ENCODE measurements around the gene ZFP36L1. TPM values are rescaled to one million over a fixed set of nuclear protein-coding genes. Genes with fewer than 3 reads are reported as not detected.

Gene ZFP36L1
- total and polyA plus RNA-seq, 8 donors = 44.4 to 655 (median 131) TPM

- DNase-seq = peak; percentile 26 to 78
- Histone ChIP-seq H3K27ac (peak overlapping the region; percentile 67 to 100 (median 100)), H3K36me3 (peaks cover 29 to 49% (median 38%) of the 10 kb centered on the region in 4 donors), H3K9me3 (no peaks in the 10 kb centered on the region), H3K27me3 (no peaks in the 10 kb centered on the region), H3K4me3 (peak overlapping the region in 1 of 4 donors; percentile 92), H3K4me1 (peaks cover 47 to 82% (median 76%) of the 10 kb centered on the region in 4 donors)
- intact Hi-C loops (cut with DNase I; ENCODE audit: low total_unique reads) = no loop called here
- 54 to 73% (median 61%) methylated on average over 6 of the region's 6 CpGs for WGBS, 5 donors
- TF ChIP-seq POLR2A (IDR thresholded peaks at IDR 0.05) (peak in 1 of 4 donors; percentile 6), EP300 (IDR thresholded peaks at IDR 0.05) (no peak), POLR2AphosphoS5 (IDR thresholded peaks at IDR 0.05) (peak in 2 of 3 donors; percentile 43 to 73), CTCF (IDR thresholded peaks at IDR 0.05) (no peak)
Measured at GRCh38 chr14:68786491-68787091, 6.3 kb downstream of the ZFP36L1 start.

DNA sequence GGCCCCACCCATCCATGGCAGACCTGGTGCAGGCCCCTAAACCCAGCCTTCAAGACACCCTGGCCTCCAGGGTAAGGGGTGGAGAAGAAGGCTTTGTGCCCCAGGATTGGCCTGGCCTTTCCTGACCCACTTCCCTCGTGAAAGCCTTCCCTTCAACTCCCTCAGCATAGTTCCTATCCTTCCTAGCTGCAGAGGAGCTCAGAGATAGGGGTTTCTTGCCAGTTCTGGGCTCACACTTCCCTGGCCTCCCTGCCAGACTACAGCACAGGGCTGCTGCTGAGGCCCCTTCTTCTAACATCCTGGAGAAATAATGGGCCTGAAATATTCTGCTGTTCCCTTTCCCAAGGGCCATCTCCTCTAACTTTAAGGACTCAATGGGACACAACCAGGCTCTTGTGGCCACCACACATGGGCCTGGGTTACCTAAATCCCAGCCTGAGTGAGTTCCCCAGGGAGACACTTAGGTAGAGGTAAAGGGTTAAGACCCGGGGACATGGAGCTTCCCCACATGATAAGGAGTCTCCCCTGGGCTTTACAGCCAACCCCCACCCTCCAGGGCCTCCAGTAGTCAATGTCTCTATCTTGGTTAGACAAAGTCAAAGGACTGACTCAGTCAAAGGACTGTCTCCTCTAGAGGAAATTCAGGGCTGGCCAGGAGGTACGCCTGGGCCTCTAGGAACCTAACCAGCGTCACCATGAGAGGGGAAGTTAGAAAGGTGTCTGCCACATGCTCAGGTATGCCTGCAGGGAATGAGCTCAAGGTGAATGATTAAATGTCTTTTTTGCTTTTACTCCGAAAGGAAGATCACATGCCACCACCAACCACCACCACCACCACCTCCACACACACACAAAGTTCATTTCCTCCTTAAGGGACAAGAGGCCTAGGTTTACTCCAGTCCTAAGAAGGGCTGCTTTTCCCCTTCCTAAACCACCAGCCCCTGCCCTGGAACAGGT, 7.1 kb downstream of the ZFP36L1 start:
- Histone ChIP-seq H3K27me3 (no peaks in the 10 kb centered on the region), H3K4me3 (no peak overlapping the region), H3K4me1 (peaks cover 55 to 90% (median 84%) of the 10 kb centered on the region in 4 donors), H3K36me3 (peaks cover 22 to 41% (median 37%) of the 10 kb centered on the region in 4 donors), H3K27ac (peak overlapping the region; percentile 67 to 100 (median 100)), H3K9me3 (no peaks in the 10 kb centered on the region)
- 50 to 60% (median 53%) methylated on average over 4 to 5 of the region's 5 CpGs for WGBS, 5 donors
- DNase-seq = peak; percentile 33 to 73
- TF ChIP-seq CTCF (IDR thresholded peaks at IDR 0.05) (no peak), POLR2AphosphoS5 (IDR thresholded peaks at IDR 0.05) (peak in 1 of 3 donors; percentile 46), EP300 (IDR thresholded peaks at IDR 0.05) (no peak), POLR2A (IDR thresholded peaks at IDR 0.05) (no peak)
- intact Hi-C loops (cut with DNase I; ENCODE audit: low total_unique reads) = no loop called here

DNA sequence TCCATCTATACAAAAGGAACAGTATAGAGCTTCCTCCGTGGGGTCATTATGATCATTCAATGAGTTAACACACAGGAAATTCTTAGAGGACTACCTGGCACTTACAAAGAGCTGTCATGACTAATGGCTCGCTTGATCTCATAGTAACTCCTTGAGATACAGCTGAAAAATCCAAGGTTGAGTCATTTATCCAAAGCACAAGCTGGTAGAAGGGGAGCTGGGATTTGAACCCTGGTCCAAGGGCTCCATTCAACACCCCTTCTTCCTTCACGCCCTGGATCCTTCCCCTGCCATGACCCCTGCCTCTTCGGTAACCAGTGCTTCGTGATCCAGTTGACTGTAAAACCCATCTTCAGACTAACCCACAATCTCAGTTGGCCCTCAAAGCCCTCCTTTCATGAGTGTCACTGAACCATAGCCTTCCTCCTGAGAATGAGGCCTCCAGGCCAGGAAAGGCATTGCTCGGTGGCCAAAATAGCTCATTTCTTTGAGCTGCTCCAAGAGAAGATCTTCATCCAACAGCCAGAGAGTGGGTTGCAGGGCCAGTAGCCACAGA, 7.8 kb downstream of the ZFP36L1 start:
- H3K27ac ChIP-seq = peak overlapping the region; percentile 93 to 100 (median 100)
- WGBS, 5 donors = 73 to 88% (median 85%) methylated on average over 6 of the region's 6 CpGs
- no peaks in the 10 kb centered on the region for H3K27me3 ChIP-seq
- no peak overlapping the region for H3K4me3 ChIP-seq
- TF ChIP-seq POLR2A (IDR thresholded peaks at IDR 0.05) (peak in 1 of 4 donors; percentile 10), CTCF (IDR thresholded peaks at IDR 0.05) (no peak)
- intact Hi-C loops (cut with DNase I; ENCODE audit: low total_unique reads) = no loop called here
- H3K4me1 ChIP-seq = peaks cover 62 to 97% (median 88%) of the 10 kb centered on the region in 4 donors
- peak in 1 of 2 donors; percentile 44 for DNase-seq
- no peaks in the 10 kb centered on the region for H3K9me3 ChIP-seq
- H3K36me3 ChIP-seq = peaks cover 16 to 33% (median 30%) of the 10 kb centered on the region in 4 donors

DNA sequence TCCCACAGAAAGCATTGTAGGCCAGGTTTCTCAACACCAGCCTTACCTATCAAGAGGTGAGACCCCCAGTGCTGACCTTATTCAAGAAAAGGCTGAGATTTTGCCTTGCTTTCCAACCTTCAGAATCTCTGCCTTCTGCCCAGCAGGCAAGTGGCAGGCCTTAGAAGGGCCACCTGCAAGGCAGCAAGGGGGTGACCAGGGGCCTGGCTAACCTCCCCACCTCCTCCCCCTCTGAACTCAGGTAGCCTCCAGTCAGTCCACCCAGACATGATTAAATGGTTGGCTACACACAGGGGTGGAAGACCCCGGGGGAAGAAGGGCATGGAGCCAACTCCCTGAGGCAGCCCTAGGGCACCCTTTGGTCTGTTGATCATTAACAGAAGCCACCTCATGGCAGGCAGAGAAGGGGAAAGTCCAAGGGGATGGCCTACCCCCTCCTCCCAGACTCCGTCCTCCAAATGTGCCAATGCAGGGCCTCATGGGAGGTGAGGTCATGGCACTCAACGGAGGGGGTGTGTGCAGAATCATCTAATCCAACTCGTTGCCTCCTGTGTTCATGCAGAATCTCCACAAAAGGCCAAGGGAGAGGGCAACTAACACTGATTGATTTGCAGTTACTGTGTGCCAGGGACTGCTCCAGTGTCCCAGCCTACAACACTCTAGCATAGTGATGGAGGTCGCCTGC, 8.5 kb downstream of the ZFP36L1 start:
- WGBS, 5 donors = 36 to 56% (median 46%) methylated on average over 3 to 5 of the region's 5 CpGs
- TF ChIP-seq EP300 (IDR thresholded peaks at IDR 0.05) (no peak), POLR2AphosphoS5 (IDR thresholded peaks at IDR 0.05) (peak in 2 of 3 donors; percentile 57 to 73)
- no peaks in the 10 kb centered on the region for H3K9me3 ChIP-seq
- H3K27me3 ChIP-seq = no peaks in the 10 kb centered on the region
- intact Hi-C loops (cut with DNase I; ENCODE audit: low total_unique reads) = no loop called here
- H3K36me3 ChIP-seq = peaks cover 9 to 26% (median 23%) of the 10 kb centered on the region in 4 donors
- peak overlapping the region; percentile 93 to 100 (median 100) for H3K27ac ChIP-seq
- DNase-seq = peak; percentile 81 to 95
- no peak overlapping the region for H3K4me3 ChIP-seq
- peaks cover 69 to 98% (median 87%) of the 10 kb centered on the region in 4 donors for H3K4me1 ChIP-seq

Data from stomach (tissue), 9 donors.